HCT116 (cell line): ENCODE measurements around the gene C11orf54. TPM values are rescaled to one million over a fixed set of nuclear protein-coding genes. Genes with fewer than 3 reads are reported as not detected.

Source experiments
- ATAC-seq: fragments of 200-7000 bp; cut with Tn5 transposase; 2 replicates; pipeline ENCODE4 v1.9.1; 2020; ENCODE audit warnings: mild to moderate bottlenecking, moderate library complexity
- BruUV-seq: library from RNA; stranded (reverse); fragments of 400-500 nt; replicated peaks from 2 replicates; lab custom pipeline; 2021; lab: Mats Ljungman, UMichigan
- CTCF ChIA-PET: fragments of 300-600 bp; sonication (Branson Sonifier 250); formaldehyde crosslinking; loops from one replicate; lab custom pipeline; 2021; ENCODE audit warnings: antibody characterized with exemption; lab: Charles Lee
- POLR2A ChIA-PET: fragments of 300-600, 350-600 bp; sonication (Branson Sonifier 250); formaldehyde crosslinking; loops from one replicate; lab custom pipeline; 2021; ENCODE audit warnings: antibody characterized with exemption; lab: Charles Lee
- RAD21 ChIA-PET, 2 experiments: fragments of 300-600 bp; sonication (Branson Sonifier 250); formaldehyde crosslinking; loops; one replicate each; lab custom pipeline; 2023; ENCODE audit warnings: low total read pairs in 2 of 2; ENCODE audit not compliant: uncharacterized antibody in 2 of 2, unreplicated experiment in 2 of 2, low non-redundant PET in 1 of 2; lab: Charles Lee
- DNase-seq: peaks from one replicate; pipeline ENCODE4 v3.0.0-alpha.2; 2010; ENCODE audit warnings: low read depth, low spot score
- H2AFZ ChIP-seq: fragments of 200-600 bp; shearing (Covaris generic), sonication (generic); 2 replicates; pipeline ENCODE4 v1.6.1; 2017; ENCODE audit warnings: low read depth, mixed run types, mixed read lengths, antibody characterized with exemption, low read length; ENCODE audit not compliant: poor library complexity, severe bottlenecking
- H3K27ac ChIP-seq: 2 replicates; pipeline ENCODE4 v1.5.1; 2012; ENCODE audit warnings: low read depth, low read length
- H3K27me3 ChIP-seq: fragments of 200-600 bp; sonication (generic); 2 replicates; pipeline ENCODE4 v1.6.1; 2016; ENCODE audit warnings: mixed run types, low read length, mixed read lengths; ENCODE audit not compliant: insufficient read depth
- H3K36me3 ChIP-seq, 2 experiments: fragments of 200-500 bp in 1 of 2; fragments of 200-600 bp in 1 of 2; sonication (Bioruptor generic) in 1 of 2; sonication (generic) in 1 of 2; 2 replicates each; pipeline versions ENCODE4 v1.5.1 to v1.6.1; 2014 to 2016; ENCODE audit warnings: low read length in 2 of 2, inconsistent platforms in 1 of 2, mixed read lengths in 1 of 2, mixed run types in 1 of 2; ENCODE audit not compliant: insufficient read depth in 2 of 2, control insufficient read depth in 1 of 2
- H3K4me1 ChIP-seq, 2 experiments: fragments of 200-600 bp in 1 of 2; sonication (generic) in 1 of 2; 2 replicates each; pipeline versions ENCODE4 v1.5.1 to v1.6.1; 2012 to 2017; ENCODE audit warnings: low read length in 2 of 2, inconsistent platforms in 1 of 2, mild to moderate bottlenecking in 1 of 2, mixed read lengths in 1 of 2, mixed run types in 1 of 2, moderate library complexity in 1 of 2; ENCODE audit not compliant: insufficient read depth in 2 of 2, control insufficient read depth in 1 of 2
- H3K4me2 ChIP-seq: fragments of 200-600 bp; sonication (generic); 2 replicates; pipeline ENCODE4 v1.6.1; 2017; ENCODE audit warnings: mixed run types, low read length, mixed read lengths
- H3K4me3 ChIP-seq, 2 experiments: fragments of 200-600 bp in 1 of 2; sonication (generic) in 1 of 2; replicated peaks in 1 of 2; 2 replicates each; pipeline ENCODE4 v1.5.1; 2011 to 2016; ENCODE audit warnings: low read length in 2 of 2, control low read depth in 1 of 2, low read depth in 1 of 2, mild to moderate bottlenecking in 1 of 2, mixed read lengths in 1 of 2, mixed run types in 1 of 2
- H3K79me2 ChIP-seq: fragments of 200-600 bp; sonication (generic); 2 replicates; pipeline ENCODE4 v1.6.1; 2017; ENCODE audit warnings: mild to moderate bottlenecking, mixed run types, low read length, moderate library complexity, mixed read lengths; ENCODE audit not compliant: insufficient read depth
- H3K9ac ChIP-seq: fragments of 200-600 bp; sonication (generic); 2 replicates; pipeline ENCODE4 v1.6.1; 2016; ENCODE audit warnings: low read length, mixed read lengths
- H3K9me2 ChIP-seq: fragments of 200-600 bp; sonication (generic), shearing (Covaris generic); 2 replicates; pipeline ENCODE4 v1.6.1; 2017; ENCODE audit warnings: mixed run types, mild to moderate bottlenecking, moderate library complexity; ENCODE audit not compliant: insufficient read depth
- H3K9me3 ChIP-seq, 2 experiments: fragments of 200-500 bp in 1 of 2; fragments of 200-600 bp in 1 of 2; sonication (Bioruptor generic) in 1 of 2; sonication (generic) in 1 of 2; 2 replicates each; pipeline ENCODE4 v1.6.1; 2014 to 2017; ENCODE audit warnings: low read length in 2 of 2, mixed read lengths in 2 of 2, inconsistent platforms in 1 of 2, low read depth in 1 of 2, mild to moderate bottlenecking in 1 of 2, mixed run types in 1 of 2, moderate library complexity in 1 of 2; ENCODE audit not compliant: control insufficient read depth in 1 of 2, insufficient read depth in 1 of 2
- H4K20me1 ChIP-seq: fragments of 200-600 bp; sonication (generic), shearing (Covaris generic); 2 replicates; pipeline ENCODE4 v1.6.1; 2017; ENCODE audit warnings: mixed run types, mild to moderate bottlenecking, moderate library complexity; ENCODE audit not compliant: insufficient read depth
- ATF3 ChIP-seq: IDR thresholded peaks from 2 replicates; pipeline ENCODE4 v1.6.1; 2012
- EGR1 ChIP-seq: IDR thresholded peaks from 2 replicates; pipeline ENCODE4 v1.6.1; 2012; ENCODE audit warnings: low read depth
- MAX ChIP-seq: IDR thresholded peaks from 2 replicates; pipeline ENCODE4 v1.6.1; 2012
- POLR2A ChIP-seq: IDR thresholded peaks from 2 replicates; pipeline ENCODE4 v1.7.0; 2011; ENCODE audit warnings: borderline replicate concordance; ENCODE audit not compliant: insufficient read depth, insufficient read length; ENCODE audit errors: extremely low read depth
- RAD21 ChIP-seq: IDR thresholded peaks from 2 replicates; pipeline ENCODE4 v1.6.1; 2012; ENCODE audit warnings: low read depth, mild to moderate bottlenecking
- SP1 ChIP-seq: IDR thresholded peaks from 2 replicates; pipeline ENCODE4 v1.6.1; 2012; ENCODE audit warnings: low read depth
- TCF7L2 ChIP-seq: IDR thresholded peaks from 2 replicates; pipeline ENCODE4 v1.7.0; 2011; ENCODE audit warnings: borderline replicate concordance, inconsistent platforms; ENCODE audit not compliant: insufficient read depth, insufficient read length; ENCODE audit errors: extremely low read depth
- intact Hi-C: fragments of 100-400 bp; cut with micrococcal nuclease; formaldehyde crosslinking; loops from 2 replicates; pipeline ENCODE4 v1.10.0; 2022
- total RNA-seq: library from RNA; stranded (reverse); gene quantifications from one replicate; pipeline ENCODE4 v1.2.1, GENCODE V29; 2021; ENCODE audit not compliant: unreplicated experiment
- TF ChIP-seq, protein P1 (sequence below): IDR thresholded peaks from 2 replicates; pipeline ENCODE4 v1.6.1; 2011; ENCODE audit warnings: mild to moderate bottlenecking, low read length, moderate library complexity; ENCODE audit not compliant: insufficient replicate concordance; ENCODE audit errors: extremely low read depth

The C11orf54 gene
- total RNA-seq, 1 experiment from 2014 or later, result 26.1 TPM

DNA sequence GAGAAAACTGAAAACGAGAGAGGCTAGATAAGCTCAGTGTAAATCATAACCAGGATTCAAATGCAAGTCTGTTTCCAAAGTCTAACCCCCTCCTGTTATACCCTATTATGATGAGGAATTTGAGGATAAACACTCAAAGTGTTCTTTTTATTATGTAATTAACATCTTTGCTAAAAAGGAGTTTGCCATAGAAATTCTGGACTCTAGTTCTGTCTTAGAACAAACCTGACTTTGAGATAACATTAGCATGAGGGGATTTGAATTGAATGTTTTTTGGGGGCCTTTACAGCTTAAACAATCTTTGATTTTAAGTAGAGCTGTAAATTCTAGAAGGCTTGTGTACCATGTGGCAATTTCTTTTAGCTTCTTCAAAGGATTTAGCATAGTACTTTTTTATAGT is 9.5 kb downstream of the C11orf54 start:
- Histone ChIP-seq H4K20me1 (no peaks in the 10 kb centered on the region), H3K9me3 (no peaks in the 10 kb centered on the region), H3K79me2 (no peaks in the 10 kb centered on the region), H3K27ac (no peak overlapping the region)
- no TSS peak for BruUV-seq
- no peak for DNase-seq
- TF ChIP-seq ATF3 (no peak), MAX (no peak), POLR2A (no peak), EGR1 (no peak), TCF7L2 (no peak), SP1 (no peak)
- TF ChIP-seq, protein P1, sequence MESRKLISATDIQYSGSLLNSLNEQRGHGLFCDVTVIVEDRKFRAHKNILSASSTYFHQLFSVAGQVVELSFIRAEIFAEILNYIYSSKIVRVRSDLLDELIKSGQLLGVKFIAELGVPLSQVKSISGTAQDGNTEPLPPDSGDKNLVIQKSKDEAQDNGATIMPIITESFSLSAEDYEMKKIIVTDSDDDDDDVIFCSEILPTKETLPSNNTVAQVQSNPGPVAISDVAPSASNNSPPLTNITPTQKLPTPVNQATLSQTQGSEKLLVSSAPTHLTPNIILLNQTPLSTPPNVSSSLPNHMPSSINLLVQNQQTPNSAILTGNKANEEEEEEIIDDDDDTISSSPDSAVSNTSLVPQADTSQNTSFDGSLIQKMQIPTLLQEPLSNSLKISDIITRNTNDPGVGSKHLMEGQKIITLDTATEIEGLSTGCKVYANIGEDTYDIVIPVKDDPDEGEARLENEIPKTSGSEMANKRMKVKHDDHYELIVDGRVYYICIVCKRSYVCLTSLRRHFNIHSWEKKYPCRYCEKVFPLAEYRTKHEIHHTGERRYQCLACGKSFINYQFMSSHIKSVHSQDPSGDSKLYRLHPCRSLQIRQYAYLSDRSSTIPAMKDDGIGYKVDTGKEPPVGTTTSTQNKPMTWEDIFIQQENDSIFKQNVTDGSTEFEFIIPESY, result no peak
- TF ChIP-seq, all 23 proteins: peak for 0
- Histone ChIP-seq H2AFZ (no peak overlapping the region), H3K27me3 (no peaks in the 10 kb centered on the region), H3K36me3 (peaks cover 5 to 9% of the 10 kb centered on the region in 2 experiments; a peak in 2 of 4 replicates), H3K4me3 (no peak overlapping the region), H3K4me1 (no peaks in the 10 kb centered on the region), H3K9ac (no peak overlapping the region), H3K4me2 (no peak overlapping the region), H3K9me2 (no peaks in the 10 kb centered on the region)
- CTCF ChIA-PET, result no interaction called here
- RAD21 ChIA-PET, result no interaction called here
- POLR2A ChIA-PET, result interaction anchor here (1.3 to 2.9 kb wide), 2 partner anchors 9 to 13 kb away, joined by 3 to 15 read pairs; partner anchors contain the start of genes C11orf54 and TAF1D
- intact Hi-C loops, result no loop called here
- ATAC-seq, result no peak

DNA sequence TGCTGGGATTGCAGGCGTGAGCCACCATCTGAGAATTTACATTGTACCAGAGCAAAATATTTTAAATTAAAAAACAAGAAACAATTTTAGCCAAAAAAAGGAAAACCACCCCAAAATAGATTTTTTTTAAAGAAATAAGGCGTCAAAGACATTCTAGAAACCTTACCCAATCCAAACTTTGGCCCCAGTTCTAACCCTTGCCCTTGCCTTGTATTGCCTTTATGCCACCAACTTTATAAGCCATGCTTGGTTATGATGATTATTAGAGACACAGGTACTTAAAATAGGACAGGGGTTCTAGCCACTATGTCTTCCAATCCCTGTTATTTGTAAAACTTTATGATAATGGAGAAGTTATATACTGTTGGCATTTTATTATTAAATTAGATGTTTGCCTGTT is 11.8 kb downstream of the C11orf54 start:
- ChIA-PET POLR2A (no interaction called here), RAD21 (no interaction called here), CTCF (no interaction called here)
- DNase-seq (no peak), ATAC-seq (no peak)
- Histone ChIP-seq H3K9me2 (no peaks in the 10 kb centered on the region), H3K4me1 (no peaks in the 10 kb centered on the region), H3K79me2 (no peaks in the 10 kb centered on the region), H3K4me2 (no peak overlapping the region), H3K27me3 (no peaks in the 10 kb centered on the region), H3K9me3 (no peaks in the 10 kb centered on the region), H4K20me1 (no peaks in the 10 kb centered on the region), H2AFZ (no peak overlapping the region), H3K36me3 (peaks cover 5 to 9% of the 10 kb centered on the region in 2 experiments; a peak in 2 of 4 replicates), H3K27ac (no peak overlapping the region), H3K4me3 (no peak overlapping the region), H3K9ac (no peak overlapping the region)
- intact Hi-C loops, result no loop called here
- TF ChIP-seq RAD21, result no peak
- no TSS peak for BruUV-seq
